ENCODE measurements around the gene ZFP92. TPM values are rescaled to one million over a fixed set of nuclear protein-coding genes. Genes with fewer than 3 reads are reported as not detected.

Gene ZFP92
- total and polyA plus RNA-seq, 4 donors = 1.6 to 2.7 (median 2.2) TPM

GRCh38 chrX:153458476-153458875 lies 47.2 kb downstream of the ZFP92 start:
- H3K36me3 ChIP-seq (ENCODE audit: control insufficient read depth, insufficient read depth, low read length) = peaks cover 45% of the 10 kb centered on the region
- no peak for DNase-seq (ENCODE audit: low read depth in 4 of 6, low spot score in 6 of 6)
- no peaks in the 10 kb centered on the region for H3K27me3 ChIP-seq (ENCODE audit: control insufficient read depth, insufficient read depth, low read length)
- H3K4me3 ChIP-seq (ENCODE audit: low read depth, low read length) = no peak overlapping the region
- H3K4me1 ChIP-seq (ENCODE audit: control insufficient read depth, insufficient read depth, low read length) = peaks cover 25% of the 10 kb centered on the region
- H3K9me3 ChIP-seq (ENCODE audit: control insufficient read depth, insufficient read depth, low read length) = no peaks in the 10 kb centered on the region
- no peak overlapping the region for H3K27ac ChIP-seq (ENCODE audit: low read depth, low read length)
- 90% methylated on average over 3 of the region's 4 CpGs for WGBS (ENCODE audit: insufficient coverage)

- Histone ChIP-seq H3K4me3 (ENCODE audit: low read depth, low read length) (no peak overlapping the region), H3K4me1 (ENCODE audit: control insufficient read depth, insufficient read depth, low read length) (peaks cover 25% of the 10 kb centered on the region), H3K27me3 (ENCODE audit: control insufficient read depth, insufficient read depth, low read length) (no peaks in the 10 kb centered on the region), H3K9me3 (ENCODE audit: control insufficient read depth, insufficient read depth, low read length) (no peaks in the 10 kb centered on the region), H3K36me3 (ENCODE audit: control insufficient read depth, insufficient read depth, low read length) (peaks cover 50% of the 10 kb centered on the region), H3K27ac (ENCODE audit: low read depth, low read length) (no peak overlapping the region)
- WGBS (ENCODE audit: insufficient coverage) = 85% methylated on average over 4 of the region's 4 CpGs
- no peak for DNase-seq (ENCODE audit: low read depth in 4 of 6, low spot score in 6 of 6)
Observed at GRCh38 chrX:153459986-153460385, 48.7 kb downstream of the ZFP92 start.

GRCh38 chrX:153460826-153461225 lies 49.6 kb downstream of the ZFP92 start:
- Histone ChIP-seq H3K27me3 (ENCODE audit: control insufficient read depth, insufficient read depth, low read length) (no peaks in the 10 kb centered on the region), H3K36me3 (ENCODE audit: control insufficient read depth, insufficient read depth, low read length) (peaks cover 48% of the 10 kb centered on the region), H3K4me3 (ENCODE audit: low read depth, low read length) (no peak overlapping the region), H3K9me3 (ENCODE audit: control insufficient read depth, insufficient read depth, low read length) (no peaks in the 10 kb centered on the region), H3K27ac (ENCODE audit: low read depth, low read length) (no peak overlapping the region), H3K4me1 (ENCODE audit: control insufficient read depth, insufficient read depth, low read length) (peaks cover 17% of the 10 kb centered on the region)
- peak in 2 of 6 donors; percentile 54 to 69 for DNase-seq (ENCODE audit: low read depth in 4 of 6, low spot score in 6 of 6)
- 44% methylated on average over 4 of the region's 7 CpGs for WGBS (ENCODE audit: insufficient coverage)

Small RNA genes within 50 kb of the gene (small RNA-seq; reads per million reads assigned to genes)
- gene RN7SL667P (ENCODE audit: low replicate concordance) = not detected

Other genes with a start within 250 kb of the ZFP92 start
- not detected for gene MAGEA1, start 232.2 kb upstream of the ZFP92 start, total RNA-seq
- not detected for gene MAGEA1, start 232.2 kb upstream of the ZFP92 start, polyA plus RNA-seq (ENCODE audit: insufficient read length in 2 of 2)
- 1 to 10 TPM; 1.4 to 3.7 TPM for gene PNMA6F, start 89.7 kb upstream of the ZFP92 start, total RNA-seq
- 1 to 10 TPM; 7.4 to 8.9 TPM for gene PNMA6F, start 89.7 kb upstream of the ZFP92 start, polyA plus RNA-seq (ENCODE audit: insufficient read length in 2 of 2)
- gene ZNF275, start 77.3 kb upstream of the ZFP92 start, total RNA-seq = 10 to 100 TPM; 13.7 to 14.1 TPM
- 10 to 100 TPM; 22.8 to 26.2 TPM for gene ZNF275, start 77.3 kb upstream of the ZFP92 start, polyA plus RNA-seq (ENCODE audit: insufficient read length in 2 of 2)
- not detected for gene PNMA6E, start 10.1 kb upstream of the ZFP92 start, total RNA-seq
- gene PNMA6E, start 10.1 kb upstream of the ZFP92 start, polyA plus RNA-seq (ENCODE audit: insufficient read length in 2 of 2) = not detected
- gene TREX2, start 34.6 kb downstream of the ZFP92 start, total RNA-seq = under 1 TPM in 1 of 2 donors, not detected in 1; 0.77 TPM
- gene TREX2, start 34.6 kb downstream of the ZFP92 start, polyA plus RNA-seq (ENCODE audit: insufficient read length in 2 of 2) = under 1 TPM; 0.41 to 0.50 TPM
- gene HAUS7, start 59.1 kb downstream of the ZFP92 start, total RNA-seq = 10 to 100 TPM; 11.6 to 36.2 TPM
- gene HAUS7, start 59.1 kb downstream of the ZFP92 start, polyA plus RNA-seq (ENCODE audit: insufficient read length in 2 of 2) = 10 to 100 TPM; 20.3 to 33.4 TPM
- 10 to 100 TPM; 40.2 to 68.0 TPM for gene BGN, start 83.5 kb downstream of the ZFP92 start, total RNA-seq
- 100 to 1,000 TPM in 1 of 2 donors, 10 to 100 TPM in 1; 98.9 to 136 TPM for gene BGN, start 83.5 kb downstream of the ZFP92 start, polyA plus RNA-seq (ENCODE audit: insufficient read length in 2 of 2)
- gene ATP2B3, start 106.2 kb downstream of the ZFP92 start, total RNA-seq = 10 to 100 TPM; 11.8 to 14.8 TPM
- 10 to 100 TPM; 18.4 to 20.1 TPM for gene ATP2B3, start 106.2 kb downstream of the ZFP92 start, polyA plus RNA-seq (ENCODE audit: insufficient read length in 2 of 2)
- gene CCNQ, start 187.7 kb downstream of the ZFP92 start, total RNA-seq = 10 to 100 TPM; 14.8 to 19.8 TPM
- gene CCNQ, start 187.7 kb downstream of the ZFP92 start, polyA plus RNA-seq (ENCODE audit: insufficient read length in 2 of 2) = 10 to 100 TPM; 28.7 to 29.3 TPM
- gene DUSP9, start 235.7 kb downstream of the ZFP92 start, total RNA-seq = under 1 TPM; 0.55 to 0.79 TPM
- gene DUSP9, start 235.7 kb downstream of the ZFP92 start, polyA plus RNA-seq (ENCODE audit: insufficient read length in 2 of 2) = 1 to 10 TPM; 2.1 to 3.1 TPM

All from spinal cord (tissue), 10 donors.